ENCODE data around the gene GEMIN5. TPM values are rescaled to one million over a fixed set of nuclear protein-coding genes. Genes with fewer than 3 reads are reported as not detected.

GEMIN5 gene
- total and polyA plus RNA-seq, 2 of the 13 experiments (the other 11 are each of a cell fraction or from before 2014, with no cell fraction given): 6.6 to 28.6 TPM

DNA sequence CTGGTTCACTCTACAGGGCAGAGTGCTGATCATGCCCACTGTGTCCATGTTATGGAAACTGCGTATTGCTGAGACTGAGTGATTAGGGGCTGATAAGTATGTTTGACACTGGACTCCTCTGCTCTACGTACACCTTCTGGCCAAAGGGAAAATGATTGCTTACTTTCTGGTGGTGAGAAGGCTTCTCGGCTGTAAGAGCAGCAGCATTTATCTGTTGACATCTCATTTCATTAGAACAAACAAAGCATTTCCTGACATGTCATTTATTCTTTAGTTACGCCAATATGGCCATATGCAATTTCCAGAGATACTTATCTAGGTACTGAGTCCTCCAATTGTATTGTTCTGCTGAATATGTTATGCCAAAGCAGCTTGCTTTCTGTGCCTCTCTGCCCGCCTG lies 93.2 kb downstream of the GEMIN5 start (continued):
- TF ChIP-seq ZNF782 (CRISPR knock-in tag; IDR thresholded peaks at IDR 0.05; ENCODE audit: borderline replicate concordance): no peak
- no peak for TF ChIP-seq RFX1 (IDR thresholded peaks at IDR 0.05)
- no peak for TF ChIP-seq AKAP8 (CRISPR knock-in tag; IDR thresholded peaks at IDR 0.05)
- TF ChIP-seq MTA3 (CRISPR knock-in tag; IDR thresholded peaks at IDR 0.05): no peak
- TF ChIP-seq, protein P1, sequence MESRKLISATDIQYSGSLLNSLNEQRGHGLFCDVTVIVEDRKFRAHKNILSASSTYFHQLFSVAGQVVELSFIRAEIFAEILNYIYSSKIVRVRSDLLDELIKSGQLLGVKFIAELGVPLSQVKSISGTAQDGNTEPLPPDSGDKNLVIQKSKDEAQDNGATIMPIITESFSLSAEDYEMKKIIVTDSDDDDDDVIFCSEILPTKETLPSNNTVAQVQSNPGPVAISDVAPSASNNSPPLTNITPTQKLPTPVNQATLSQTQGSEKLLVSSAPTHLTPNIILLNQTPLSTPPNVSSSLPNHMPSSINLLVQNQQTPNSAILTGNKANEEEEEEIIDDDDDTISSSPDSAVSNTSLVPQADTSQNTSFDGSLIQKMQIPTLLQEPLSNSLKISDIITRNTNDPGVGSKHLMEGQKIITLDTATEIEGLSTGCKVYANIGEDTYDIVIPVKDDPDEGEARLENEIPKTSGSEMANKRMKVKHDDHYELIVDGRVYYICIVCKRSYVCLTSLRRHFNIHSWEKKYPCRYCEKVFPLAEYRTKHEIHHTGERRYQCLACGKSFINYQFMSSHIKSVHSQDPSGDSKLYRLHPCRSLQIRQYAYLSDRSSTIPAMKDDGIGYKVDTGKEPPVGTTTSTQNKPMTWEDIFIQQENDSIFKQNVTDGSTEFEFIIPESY (CRISPR knock-in tag; IDR thresholded peaks at IDR 0.05): no peak
- TF ChIP-seq, protein P2, sequence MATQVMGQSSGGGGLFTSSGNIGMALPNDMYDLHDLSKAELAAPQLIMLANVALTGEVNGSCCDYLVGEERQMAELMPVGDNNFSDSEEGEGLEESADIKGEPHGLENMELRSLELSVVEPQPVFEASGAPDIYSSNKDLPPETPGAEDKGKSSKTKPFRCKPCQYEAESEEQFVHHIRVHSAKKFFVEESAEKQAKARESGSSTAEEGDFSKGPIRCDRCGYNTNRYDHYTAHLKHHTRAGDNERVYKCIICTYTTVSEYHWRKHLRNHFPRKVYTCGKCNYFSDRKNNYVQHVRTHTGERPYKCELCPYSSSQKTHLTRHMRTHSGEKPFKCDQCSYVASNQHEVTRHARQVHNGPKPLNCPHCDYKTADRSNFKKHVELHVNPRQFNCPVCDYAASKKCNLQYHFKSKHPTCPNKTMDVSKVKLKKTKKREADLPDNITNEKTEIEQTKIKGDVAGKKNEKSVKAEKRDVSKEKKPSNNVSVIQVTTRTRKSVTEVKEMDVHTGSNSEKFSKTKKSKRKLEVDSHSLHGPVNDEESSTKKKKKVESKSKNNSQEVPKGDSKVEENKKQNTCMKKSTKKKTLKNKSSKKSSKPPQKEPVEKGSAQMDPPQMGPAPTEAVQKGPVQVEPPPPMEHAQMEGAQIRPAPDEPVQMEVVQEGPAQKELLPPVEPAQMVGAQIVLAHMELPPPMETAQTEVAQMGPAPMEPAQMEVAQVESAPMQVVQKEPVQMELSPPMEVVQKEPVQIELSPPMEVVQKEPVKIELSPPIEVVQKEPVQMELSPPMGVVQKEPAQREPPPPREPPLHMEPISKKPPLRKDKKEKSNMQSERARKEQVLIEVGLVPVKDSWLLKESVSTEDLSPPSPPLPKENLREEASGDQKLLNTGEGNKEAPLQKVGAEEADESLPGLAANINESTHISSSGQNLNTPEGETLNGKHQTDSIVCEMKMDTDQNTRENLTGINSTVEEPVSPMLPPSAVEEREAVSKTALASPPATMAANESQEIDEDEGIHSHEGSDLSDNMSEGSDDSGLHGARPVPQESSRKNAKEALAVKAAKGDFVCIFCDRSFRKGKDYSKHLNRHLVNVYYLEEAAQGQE (IDR thresholded peaks at IDR 0.05; ENCODE audit: borderline replicate concordance in 1 of 2, low read depth in 1 of 2, low read length in 2 of 2): no peak
- TF ChIP-seq MED13 (CRISPR knock-in tag; IDR thresholded peaks at IDR 0.05): no peak
- TF ChIP-seq NCOA2 (CRISPR knock-in tag; IDR thresholded peaks at IDR 0.05): peak; percentile 54; the same call in 1 of the 2 replicates
- no peak for TF ChIP-seq SMARCE1 (IDR thresholded peaks at IDR 0.05; ENCODE audit: borderline replicate concordance)
- TF ChIP-seq TBX2 (CRISPR knock-in tag; IDR thresholded peaks at IDR 0.05; ENCODE audit: borderline replicate concordance): 0 out of 2 replicates have a peak, but pooled peaks have one; percentile 54
- no peak for TF ChIP-seq DNMT3B (CRISPR knock-in tag; conservative IDR thresholded peaks at IDR 0.05)
- TF ChIP-seq MEIS2 (CRISPR knock-in tag; IDR thresholded peaks at IDR 0.05): 0 out of 2 replicates have a peak, but pooled peaks have one; percentile 23
- TF ChIP-seq CREB1 (IDR thresholded peaks at IDR 0.05): no peak
- TF ChIP-seq CREB1 (CRISPR knock-in tag; IDR thresholded peaks at IDR 0.05): no peak
- no peak for TF ChIP-seq ZNF746 (CRISPR knock-in tag; IDR thresholded peaks at IDR 0.05)
- no peak for TF ChIP-seq SRSF4 (IDR thresholded peaks at IDR 0.05; ENCODE audit: low read depth, low read length, poor library complexity, severe bottlenecking)
- TF ChIP-seq PRPF4 (IDR thresholded peaks at IDR 0.05; ENCODE audit: low read depth, low read length, poor library complexity, severe bottlenecking): no peak
- TF ChIP-seq REL (CRISPR knock-in tag; conservative IDR thresholded peaks at IDR 0.05): no peak
- TF ChIP-seq GLI4 (CRISPR knock-in tag; IDR thresholded peaks at IDR 0.05; ENCODE audit: borderline replicate concordance): no peak
- TF ChIP-seq ZNF557 (CRISPR knock-in tag; IDR thresholded peaks at IDR 0.05): no peak
- TF ChIP-seq, protein P3, sequence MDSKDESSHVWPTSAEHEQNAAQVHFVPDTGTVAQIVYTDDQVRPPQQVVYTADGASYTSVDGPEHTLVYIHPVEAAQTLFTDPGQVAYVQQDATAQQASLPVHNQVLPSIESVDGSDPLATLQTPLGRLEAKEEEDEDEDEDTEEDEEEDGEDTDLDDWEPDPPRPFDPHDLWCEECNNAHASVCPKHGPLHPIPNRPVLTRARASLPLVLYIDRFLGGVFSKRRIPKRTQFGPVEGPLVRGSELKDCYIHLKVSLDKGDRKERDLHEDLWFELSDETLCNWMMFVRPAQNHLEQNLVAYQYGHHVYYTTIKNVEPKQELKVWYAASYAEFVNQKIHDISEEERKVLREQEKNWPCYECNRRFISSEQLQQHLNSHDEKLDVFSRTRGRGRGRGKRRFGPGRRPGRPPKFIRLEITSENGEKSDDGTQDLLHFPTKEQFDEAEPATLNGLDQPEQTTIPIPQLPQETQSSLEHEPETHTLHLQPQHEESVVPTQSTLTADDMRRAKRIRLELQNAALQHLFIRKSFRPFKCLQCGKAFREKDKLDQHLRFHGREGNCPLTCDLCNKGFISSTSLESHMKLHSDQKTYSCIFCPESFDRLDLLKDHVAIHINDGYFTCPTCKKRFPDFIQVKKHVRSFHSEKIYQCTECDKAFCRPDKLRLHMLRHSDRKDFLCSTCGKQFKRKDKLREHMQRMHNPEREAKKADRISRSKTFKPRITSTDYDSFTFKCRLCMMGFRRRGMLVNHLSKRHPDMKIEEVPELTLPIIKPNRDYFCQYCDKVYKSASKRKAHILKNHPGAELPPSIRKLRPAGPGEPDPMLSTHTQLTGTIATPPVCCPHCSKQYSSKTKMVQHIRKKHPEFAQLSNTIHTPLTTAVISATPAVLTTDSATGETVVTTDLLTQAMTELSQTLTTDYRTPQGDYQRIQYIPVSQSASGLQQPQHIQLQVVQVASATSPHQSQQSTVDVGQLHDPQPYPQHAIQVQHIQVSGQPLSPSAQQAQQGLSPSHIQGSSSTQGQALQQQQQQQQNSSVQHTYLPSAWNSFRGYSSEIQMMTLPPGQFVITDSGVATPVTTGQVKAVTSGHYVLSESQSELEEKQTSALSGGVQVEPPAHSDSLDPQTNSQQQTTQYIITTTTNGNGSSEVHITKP (CRISPR knock-in tag; IDR thresholded peaks at IDR 0.05; ENCODE audit: low read depth): no peak
- no peak for TF ChIP-seq ZNF33A (CRISPR knock-in tag; IDR thresholded peaks at IDR 0.05; ENCODE audit: borderline replicate concordance)
- no peak for TF ChIP-seq SCMH1 (CRISPR knock-in tag; IDR thresholded peaks at IDR 0.05; ENCODE audit: borderline replicate concordance)

Data from HepG2 (cell line).